KMS-11 (cell line): ENCODE data around the gene LONRF2.
"Not testable (repeated sequence)": the region's sequence is repeated elsewhere in the genome, so short reads cannot be mapped to it uniquely, and the experiment has no call there.

Experiments used
- H2AFZ ChIP-seq: fragments of 200-600 bp; sonication (generic); 2 replicates; pipeline ENCODE4 v1.6.1; 2016; ENCODE audit warnings: antibody characterized with exemption, mixed run types, low read depth
- H3K27ac ChIP-seq: fragments of 200-600 bp; sonication (generic); 2 replicates; pipeline ENCODE4 v1.6.1; 2016; ENCODE audit warnings: mild to moderate bottlenecking, mixed run types
- H3K27me3 ChIP-seq: fragments of 200-600 bp; sonication (generic); 2 replicates; pipeline ENCODE4 v1.6.1; 2017; ENCODE audit warnings: mild to moderate bottlenecking, low read depth, mixed run types, moderate library complexity; ENCODE audit not compliant: insufficient read depth
- H3K36me3 ChIP-seq: fragments of 200-600 bp; sonication (generic); 2 replicates; pipeline ENCODE4 v1.6.1; 2017; ENCODE audit warnings: mild to moderate bottlenecking, mixed run types; ENCODE audit not compliant: insufficient read depth
- H3K4me1 ChIP-seq: fragments of 200-600 bp; sonication (generic); 2 replicates; pipeline ENCODE4 v1.6.1; 2016; ENCODE audit warnings: mild to moderate bottlenecking, low read depth, mixed run types; ENCODE audit not compliant: poor library complexity, severe bottlenecking
- H3K4me2 ChIP-seq: fragments of 200-600 bp; sonication (generic); 2 replicates; pipeline ENCODE4 v1.7.0; 2016; ENCODE audit warnings: mild to moderate bottlenecking, mixed run types
- H3K4me3 ChIP-seq: fragments of 200-600 bp; sonication (generic); IDR thresholded peaks from 2 replicates; pipeline ENCODE4 v1.6.1; 2017; ENCODE audit warnings: low read depth, low read length, mixed read lengths; ENCODE audit not compliant: insufficient read depth
- H3K79me2 ChIP-seq: fragments of 200-600 bp; sonication (generic); 2 replicates; pipeline ENCODE4 v1.6.1; 2016; ENCODE audit warnings: low read depth, mixed run types; ENCODE audit not compliant: insufficient read depth
- H3K9ac ChIP-seq: fragments of 200-600 bp; sonication (generic); 2 replicates; pipeline ENCODE4 v1.6.1; 2016; ENCODE audit warnings: mild to moderate bottlenecking, mixed run types
- H4K20me1 ChIP-seq: fragments of 200-600 bp; sonication (generic); 2 replicates; pipeline ENCODE4 v1.6.1; 2016; ENCODE audit warnings: mild to moderate bottlenecking, mixed run types; ENCODE audit not compliant: insufficient read depth
- CTCF ChIP-seq: fragments of 200-600 bp; sonication (generic); conservative IDR thresholded peaks from 2 replicates; pipeline ENCODE4 v1.6.1; 2017; ENCODE audit warnings: low read depth, mild to moderate bottlenecking, antibody characterized with exemption, low read length, moderate library complexity, mixed read lengths

The LONRF2 gene

DNA sequence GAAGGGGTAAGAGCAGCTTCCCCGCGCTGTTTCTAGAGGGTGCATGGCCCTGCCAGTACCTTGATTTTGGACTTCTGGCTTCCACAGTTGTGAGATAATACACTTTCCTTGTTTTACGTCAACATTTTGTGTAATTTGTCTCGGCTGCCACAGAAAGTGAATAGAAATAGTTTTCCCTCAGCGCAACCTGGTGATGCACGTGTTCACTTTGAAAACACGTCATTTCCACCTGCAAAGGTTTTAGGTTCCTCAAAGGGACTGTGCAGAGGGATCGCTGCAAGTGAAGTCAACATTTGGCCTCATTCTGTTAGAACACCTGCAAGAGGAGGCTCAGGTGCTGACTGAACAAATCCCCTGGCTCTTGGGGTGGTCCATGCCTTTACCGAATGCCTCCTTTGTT lies 71.7 kb downstream of the LONRF2 start:
- Histone ChIP-seq H2AFZ (no peak overlapping the region), H4K20me1 (no peaks in the 10 kb centered on the region), H3K9ac (no peak overlapping the region), H3K27ac (no peak overlapping the region), H3K4me2 (no peak overlapping the region), H3K27me3 (no peaks in the 10 kb centered on the region), H3K4me3 (no peak overlapping the region), H3K36me3 (no peaks in the 10 kb centered on the region), H3K79me2 (no peaks in the 10 kb centered on the region), H3K4me1 (no peaks in the 10 kb centered on the region)
- no peak for TF ChIP-seq CTCF

DNA sequence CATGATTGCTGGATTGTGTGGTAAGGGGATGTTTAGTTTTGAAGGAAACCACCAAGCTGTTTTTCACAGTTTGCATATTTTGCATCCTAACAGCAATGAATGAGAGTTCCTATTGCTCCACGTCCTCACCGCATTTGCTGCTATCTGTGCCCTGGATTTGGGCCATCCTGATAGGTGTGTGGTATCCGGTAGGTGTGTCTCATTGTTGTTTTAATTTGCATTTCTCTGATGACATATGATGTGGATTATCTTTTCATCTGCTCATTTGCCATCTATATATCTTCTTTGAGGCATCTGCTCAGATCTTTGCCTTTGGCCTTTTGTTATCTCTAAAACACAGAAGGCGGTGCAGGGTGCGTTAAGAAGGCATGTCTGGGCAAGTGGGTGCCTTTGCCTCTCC lies 73.3 kb downstream of the LONRF2 start:
- Histone ChIP-seq H3K27ac (no peak overlapping the region), H3K4me2 (no peak overlapping the region), H3K27me3 (no peaks in the 10 kb centered on the region), H3K4me3 (no peak overlapping the region), H3K79me2 (no peaks in the 10 kb centered on the region), H3K9ac (no peak overlapping the region), H3K36me3 (no peaks in the 10 kb centered on the region), H4K20me1 (no peaks in the 10 kb centered on the region), H3K4me1 (no peaks in the 10 kb centered on the region), H2AFZ (no peak overlapping the region)
- no peak for TF ChIP-seq CTCF

DNA sequence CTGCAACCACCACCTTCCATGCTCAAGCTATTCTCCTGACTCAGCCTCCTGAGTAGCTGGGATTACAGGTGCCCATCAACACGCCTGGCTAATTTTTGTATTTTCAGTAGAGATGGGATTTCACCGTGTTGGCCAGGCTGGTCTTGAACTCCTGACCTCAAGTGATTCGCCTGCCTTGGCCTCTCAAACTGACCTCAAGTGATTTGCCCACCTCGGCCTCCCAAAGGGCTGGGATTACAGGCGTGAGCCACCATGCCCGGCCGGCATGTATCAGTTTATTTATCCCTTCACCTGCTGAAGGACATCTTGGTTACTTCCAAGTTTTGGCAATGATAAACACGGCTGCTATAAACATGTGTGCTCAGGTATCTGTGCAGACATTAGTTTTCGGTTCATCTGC lies 73.7 kb downstream of the LONRF2 start:
- H3K4me2 ChIP-seq, H3K36me3 ChIP-seq, H3K79me2 ChIP-seq, H3K4me3 ChIP-seq, H3K27ac ChIP-seq, H4K20me1 ChIP-seq, H3K9ac ChIP-seq, H3K27me3 ChIP-seq, H3K4me1 ChIP-seq, H2AFZ ChIP-seq: not testable (repeated sequence)

GRCh38 chr2:100248044-100248330 lies 74.3 kb downstream of the LONRF2 start:
- Histone ChIP-seq H3K9ac (no peak overlapping the region), H3K4me2 (no peak overlapping the region), H3K4me1 (no peaks in the 10 kb centered on the region), H3K79me2 (no peaks in the 10 kb centered on the region), H3K27me3 (no peaks in the 10 kb centered on the region), H3K4me3 (no peak overlapping the region), H2AFZ (no peak overlapping the region), H3K36me3 (no peaks in the 10 kb centered on the region), H4K20me1 (no peaks in the 10 kb centered on the region), H3K27ac (no peak overlapping the region)
- no peak for TF ChIP-seq CTCF

GRCh38 chr2:100247256-100248043 lies 74.9 kb downstream of the LONRF2 start:
- Histone ChIP-seq H3K9ac (no peak overlapping the region), H3K27me3 (no peaks in the 10 kb centered on the region), H3K27ac (no peak overlapping the region), H3K4me2 (no peak overlapping the region), H3K36me3 (no peaks in the 10 kb centered on the region), H4K20me1 (no peaks in the 10 kb centered on the region), H3K79me2 (no peaks in the 10 kb centered on the region), H3K4me3 (no peak overlapping the region), H2AFZ (no peak overlapping the region), H3K4me1 (no peaks in the 10 kb centered on the region)
- TF ChIP-seq CTCF, result no peak
